Astrocyte (in vitro differentiated cells and primary cell): ENCODE measurements around the gene ZAR1L. TPM values are rescaled to one million over a fixed set of nuclear protein-coding genes. Genes with fewer than 3 reads are reported as not detected.

Source experiments
- DNase-seq: peaks from one replicate; pipeline ENCODE4 v3.0.0-alpha.2; 2010; ENCODE audit warnings: low read depth
- FAIRE-seq: peaks from 2 replicates; lab custom pipeline; 2011; peaks lifted over from hg19 to GRCh38; lab: Jason Lieb, UNC
- H2AFZ ChIP-seq: 2 replicates; pipeline ENCODE4 v1.6.0; 2012; ENCODE audit warnings: low read depth, low read length, inconsistent platforms
- H3K27ac ChIP-seq: 2 replicates; pipeline ENCODE4 v1.5.1; 2011; ENCODE audit warnings: low read depth, low read length, inconsistent platforms
- H3K27me3 ChIP-seq: 2 replicates; pipeline ENCODE4 v1.6.0; 2011; ENCODE audit warnings: low read length, inconsistent platforms; ENCODE audit not compliant: insufficient read depth
- H3K36me3 ChIP-seq: 2 replicates; pipeline ENCODE4 v1.5.1; 2011; ENCODE audit warnings: low read length, inconsistent platforms; ENCODE audit not compliant: insufficient read depth
- H3K4me1 ChIP-seq: 2 replicates; pipeline ENCODE4 v1.5.1; 2011; ENCODE audit warnings: low read length, inconsistent platforms; ENCODE audit not compliant: insufficient read depth
- H3K4me2 ChIP-seq: 2 replicates; pipeline ENCODE4 v1.6.0; 2012; ENCODE audit warnings: low read length, inconsistent platforms
- H3K4me3 ChIP-seq: 2 replicates; pipeline ENCODE4 v1.5.1; 2011; ENCODE audit warnings: low read depth, mild to moderate bottlenecking, low read length, inconsistent platforms; ENCODE audit not compliant: insufficient read depth
- H3K79me2 ChIP-seq: 2 replicates; pipeline ENCODE4 v1.6.0; 2012; ENCODE audit warnings: mild to moderate bottlenecking, low read length, inconsistent platforms; ENCODE audit not compliant: insufficient read depth
- H3K9ac ChIP-seq: 2 replicates; pipeline ENCODE4 v1.6.0; 2012; ENCODE audit warnings: mild to moderate bottlenecking, low read length, inconsistent platforms
- H3K9me3 ChIP-seq: 2 replicates; pipeline ENCODE4 v1.5.1; 2012; ENCODE audit warnings: low read depth, mild to moderate bottlenecking, low read length, inconsistent platforms; ENCODE audit not compliant: insufficient read depth
- H4K20me1 ChIP-seq: 2 replicates; pipeline ENCODE4 v1.6.0; 2012; ENCODE audit warnings: low read length, inconsistent platforms; ENCODE audit not compliant: insufficient read depth
- H3K27ac Mint-ChIP-seq: one replicate; pipeline ENCODE4 v1.8.0; 2021; ENCODE audit warnings: mild to moderate bottlenecking, mixed read lengths; ENCODE audit not compliant: unreplicated experiment
- H3K27me3 Mint-ChIP-seq: one replicate; pipeline ENCODE4 v1.8.0; 2021; ENCODE audit warnings: low read depth, mixed read lengths; ENCODE audit not compliant: unreplicated experiment
- H3K36me3 Mint-ChIP-seq: one replicate; pipeline ENCODE4 v1.8.0; 2021; ENCODE audit warnings: low read depth, mixed read lengths; ENCODE audit not compliant: unreplicated experiment
- H3K4me1 Mint-ChIP-seq: one replicate; pipeline ENCODE4 v1.8.0; 2021; ENCODE audit warnings: low read depth, mixed read lengths; ENCODE audit not compliant: unreplicated experiment
- H3K4me3 Mint-ChIP-seq: one replicate; pipeline ENCODE4 v1.8.0; 2021; ENCODE audit warnings: mild to moderate bottlenecking, moderate library complexity, mixed read lengths; ENCODE audit not compliant: unreplicated experiment
- H3K9me3 Mint-ChIP-seq: one replicate; pipeline ENCODE4 v1.8.0; 2021; ENCODE audit warnings: mild to moderate bottlenecking, mixed read lengths; ENCODE audit not compliant: unreplicated experiment
- EZH2 ChIP-seq: IDR thresholded peaks from 2 replicates; pipeline ENCODE4 v1.6.1; 2012; ENCODE audit warnings: mild to moderate bottlenecking, low read length, inconsistent platforms; ENCODE audit not compliant: insufficient read depth
- total RNA-seq: library from RNA; stranded (reverse); gene quantifications from 2 replicates; pipeline ENCODE4 v1.2.1, GENCODE V29; 2021
- TF ChIP-seq, protein P1 (sequence below): IDR thresholded peaks from 2 replicates; pipeline ENCODE4 v1.5.1; 2011; ENCODE audit warnings: low read depth, mild to moderate bottlenecking, inconsistent platforms, low read length, moderate library complexity; ENCODE audit not compliant: insufficient read depth

Gene ZAR1L
- total RNA-seq, 1 donor from 2014 or later: not detected

DNA sequence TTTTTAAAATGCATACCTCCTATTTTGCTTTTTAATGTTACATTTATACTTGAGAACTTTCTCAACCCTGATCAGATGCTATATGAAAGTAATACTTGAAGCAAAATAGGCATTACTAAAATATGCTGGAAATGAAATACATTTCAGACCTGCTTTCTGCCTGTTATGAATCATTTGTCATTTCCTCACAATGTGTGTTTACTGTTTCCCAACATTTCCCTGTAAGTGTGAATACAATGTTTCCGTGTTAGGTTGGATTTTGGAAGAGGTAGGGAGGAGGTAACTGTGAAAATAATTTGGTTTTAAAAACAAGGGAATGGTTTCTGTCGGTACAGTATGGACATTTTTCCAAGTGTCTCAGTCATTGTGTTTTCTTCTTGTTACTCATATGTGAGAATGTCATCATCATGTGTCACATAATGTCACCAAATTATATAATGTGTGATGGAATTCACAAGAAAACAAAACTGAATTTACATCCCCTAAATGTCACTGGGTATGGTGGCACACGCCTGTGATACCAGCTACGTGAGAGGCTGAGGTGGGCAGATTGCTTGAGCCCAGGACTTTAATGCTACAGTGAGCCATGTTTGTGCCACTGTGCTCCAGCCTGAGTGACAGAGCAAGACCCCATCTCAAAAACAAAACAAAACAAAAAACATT lies 43.0 kb downstream of the ZAR1L start:
- Mint-ChIP-seq H3K9me3 (no peaks in the 10 kb centered on the region), H3K36me3 (peaks cover 2% of the 10 kb centered on the region), H3K4me1 (peaks cover 2% of the 10 kb centered on the region), H3K27ac (no peak overlapping the region), H3K27me3 (no peaks in the 10 kb centered on the region), H3K4me3 (no peak overlapping the region)
- no peak overlapping the region for H3K4me2 ChIP-seq
- no peak overlapping the region for H3K4me3 ChIP-seq
- no peaks in the 10 kb centered on the region for H3K27me3 ChIP-seq
- TF ChIP-seq EZH2: no peak
- TF ChIP-seq, protein P1, sequence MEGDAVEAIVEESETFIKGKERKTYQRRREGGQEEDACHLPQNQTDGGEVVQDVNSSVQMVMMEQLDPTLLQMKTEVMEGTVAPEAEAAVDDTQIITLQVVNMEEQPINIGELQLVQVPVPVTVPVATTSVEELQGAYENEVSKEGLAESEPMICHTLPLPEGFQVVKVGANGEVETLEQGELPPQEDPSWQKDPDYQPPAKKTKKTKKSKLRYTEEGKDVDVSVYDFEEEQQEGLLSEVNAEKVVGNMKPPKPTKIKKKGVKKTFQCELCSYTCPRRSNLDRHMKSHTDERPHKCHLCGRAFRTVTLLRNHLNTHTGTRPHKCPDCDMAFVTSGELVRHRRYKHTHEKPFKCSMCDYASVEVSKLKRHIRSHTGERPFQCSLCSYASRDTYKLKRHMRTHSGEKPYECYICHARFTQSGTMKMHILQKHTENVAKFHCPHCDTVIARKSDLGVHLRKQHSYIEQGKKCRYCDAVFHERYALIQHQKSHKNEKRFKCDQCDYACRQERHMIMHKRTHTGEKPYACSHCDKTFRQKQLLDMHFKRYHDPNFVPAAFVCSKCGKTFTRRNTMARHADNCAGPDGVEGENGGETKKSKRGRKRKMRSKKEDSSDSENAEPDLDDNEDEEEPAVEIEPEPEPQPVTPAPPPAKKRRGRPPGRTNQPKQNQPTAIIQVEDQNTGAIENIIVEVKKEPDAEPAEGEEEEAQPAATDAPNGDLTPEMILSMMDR: no peak
- no peaks in the 10 kb centered on the region for H3K36me3 ChIP-seq
- no peak overlapping the region for H2AFZ ChIP-seq
- no peaks in the 10 kb centered on the region for H3K79me2 ChIP-seq
- no peaks in the 10 kb centered on the region for H3K9me3 ChIP-seq
- H3K9ac ChIP-seq: no peak overlapping the region
- H3K27ac ChIP-seq: no peak overlapping the region
- H4K20me1 ChIP-seq: no peaks in the 10 kb centered on the region
- DNase-seq: no peak
- FAIRE-seq: no peak
- no peaks in the 10 kb centered on the region for H3K4me1 ChIP-seq

DNA sequence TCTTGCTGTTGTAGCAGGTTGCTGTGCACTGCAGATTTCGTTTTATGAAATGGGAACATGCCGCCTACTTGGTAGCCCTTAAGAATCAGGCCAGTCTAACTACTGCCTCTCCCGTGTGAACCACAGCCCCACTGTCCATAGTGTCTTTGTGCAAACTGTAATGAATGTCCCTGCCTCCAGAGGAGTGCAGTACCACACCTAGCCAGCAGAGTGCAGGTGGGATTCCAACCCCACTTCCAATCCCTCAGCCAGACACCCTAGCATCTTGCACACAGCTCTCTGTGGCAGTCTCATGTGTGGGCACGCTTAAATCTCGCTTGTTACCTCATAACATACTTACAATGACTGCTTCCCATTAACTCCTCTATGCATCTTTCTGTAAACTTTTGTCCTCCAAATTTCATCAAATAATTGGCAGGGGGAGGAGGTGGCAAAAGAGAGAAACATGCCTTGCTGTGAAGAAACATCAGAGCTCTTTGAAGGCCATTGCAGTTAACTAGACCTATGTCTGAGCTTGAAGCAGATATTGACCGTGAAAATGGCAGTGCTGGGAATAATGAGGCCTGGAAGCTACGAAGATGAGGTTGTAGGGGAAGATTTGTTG lies 47.2 kb downstream of the ZAR1L start:
- no peaks in the 10 kb centered on the region for H3K36me3 ChIP-seq
- H3K4me2 ChIP-seq: no peak overlapping the region

More for the DNA sequence above, 47.2 kb downstream of the ZAR1L start:
- Histone ChIP-seq H4K20me1 (no peaks in the 10 kb centered on the region), H3K4me3 (no peak overlapping the region), H3K9ac (no peak overlapping the region), H3K27ac (no peak overlapping the region), H2AFZ (no peak overlapping the region), H3K27me3 (no peaks in the 10 kb centered on the region), H3K4me1 (peaks cover 5% of the 10 kb centered on the region), H3K9me3 (no peaks in the 10 kb centered on the region), H3K79me2 (no peaks in the 10 kb centered on the region)
- Mint-ChIP-seq H3K27me3 (no peaks in the 10 kb centered on the region), H3K4me1 (peaks cover 9% of the 10 kb centered on the region), H3K36me3 (peaks cover 2% of the 10 kb centered on the region), H3K27ac (no peak overlapping the region), H3K9me3 (no peaks in the 10 kb centered on the region), H3K4me3 (no peak overlapping the region)
- TF ChIP-seq EZH2: no peak
- TF ChIP-seq, protein P1: peak; percentile 49
- no peak for DNase-seq
- FAIRE-seq: no peak
